ENCODE measurements around the gene ANKRD53. TPM values are rescaled to one million over a fixed set of nuclear protein-coding genes. Genes with fewer than 3 reads are reported as not detected.

The ANKRD53 gene
- total and polyA plus RNA-seq, 9 of the 15 experiments (the other 6 are each of a cell fraction or from before 2014, with no cell fraction given), result 0.18 TPM; not detected in 8

- Histone ChIP-seq H3K4me2 (ENCODE audit: insufficient read depth, low read length) (no peak overlapping the region), H3K4me3 (no peak overlapping the region), H3K36me3 (ENCODE audit: control insufficient read depth, insufficient read depth, low read length) (no peaks in the 10 kb centered on the region), H3K4me1 (replicated peaks in 1 of 2; ENCODE audit: control insufficient read depth in 2 of 2, insufficient read depth in 2 of 2, low read length in 2 of 2) (peaks cover 0 to 5% of the 10 kb centered on the region in 2 experiments; a peak in 1 of 5 replicates), H3K79me2 (ENCODE audit: control insufficient read depth, insufficient read depth, low read length) (no peaks in the 10 kb centered on the region), H2AFZ (ENCODE audit: low read depth, low read length) (no peak overlapping the region), H4K20me1 (replicated peaks; ENCODE audit: control insufficient read depth, insufficient read depth, low read length) (no peaks in the 10 kb centered on the region), H3K9me3 (replicated peaks; ENCODE audit: control insufficient read depth, insufficient read depth, low read depth, low read length) (no peaks in the 10 kb centered on the region), H3K27me3 (ENCODE audit: control insufficient read depth in 2 of 2, insufficient read depth in 2 of 2, low read length in 2 of 2) (peaks cover 12 to 63% of the 10 kb centered on the region in 2 experiments; a peak in 3 of 5 replicates), H3K27ac (ENCODE audit: extremely low read depth, low read depth, low read length) (no peak overlapping the region), H3K9ac (ENCODE audit: insufficient read depth in 1 of 2, low read depth in 2 of 2, low read length in 2 of 2) (no peak overlapping the region), H3K9me1 (ENCODE audit: control insufficient read depth, insufficient read depth, low read length) (peaks cover 5% of the 10 kb centered on the region)
- DNase-seq (ENCODE audit: extremely low read depth in 1 of 4, low spot score in 3 of 4), result no peak
- in situ Hi-C loops (cut with MboI), result no loop called here
- ChIA-PET CTCF (ENCODE audit: low intra/inter-chr PET ratio) (no interaction called here), POLR2A (interaction anchor here (1.1 kb wide), 1 partner anchor 16 kb away, joined by 3 read pairs; no protein-coding TSS in a partner anchor)
- BruUV-seq (replicated peaks), result no TSS peak
- ATAC-seq, result no peak
- FAIRE-seq, result no peak
- WGBS (ENCODE audit: insufficient coverage, low coverage, missing lambda C conversion rate), result 5% methylated on average over 15 of the region's 21 CpGs
- intact Hi-C loops (cut with micrococcal nuclease), result no loop called here
- no peak for TF ChIP-seq SMAD1 (IDR thresholded peaks at IDR 0.05; ENCODE audit: low read depth, low read length, partially characterized antibody)
- TF ChIP-seq POLR2B (IDR thresholded peaks at IDR 0.05; ENCODE audit: low read depth, partially characterized antibody), result no peak
- no peak for TF ChIP-seq HDAC8 (tag; IDR thresholded peaks at IDR 0.05)
- TF ChIP-seq ZBTB8A (IDR thresholded peaks at IDR 0.05; ENCODE audit: partially characterized antibody), result no peak
- TF ChIP-seq HBP1 (CRISPR knock-in tag; IDR thresholded peaks at IDR 0.05), result no peak
- no peak for TF ChIP-seq PHF8 (IDR thresholded peaks at IDR 0.05; ENCODE audit: borderline replicate concordance, low read length)
- TF ChIP-seq KAT2B (IDR thresholded peaks at IDR 0.05; ENCODE audit: low read depth, low read length), result no peak
- no peak for TF ChIP-seq EWSR1 (IDR thresholded peaks at IDR 0.05; ENCODE audit: borderline replicate concordance, low read depth, partially characterized antibody)
- TF ChIP-seq E2F4 (CRISPR knock-in tag; IDR thresholded peaks at IDR 0.05; ENCODE audit: low read depth), result no peak
- no peak for TF ChIP-seq BRD9 (IDR thresholded peaks at IDR 0.05; ENCODE audit: low read depth, partially characterized antibody)
- no peak for TF ChIP-seq CTCFL (IDR thresholded peaks at IDR 0.05; ENCODE audit: borderline replicate concordance, insufficient read depth, low read depth, low read length, poor library complexity, severe bottlenecking)
- TF ChIP-seq MITF (IDR thresholded peaks at IDR 0.05), result no peak
Observed at GRCh38 chr2:70932631-70933230, 45.7 kb upstream of the ANKRD53 start.

Data from K562 (cell line).